Smooth muscle cell (in vitro differentiated cells): ENCODE measurements around the gene CCL26. TPM values are rescaled to one million over a fixed set of nuclear protein-coding genes. Genes with fewer than 3 reads are reported as not detected.

Source experiments
- DNase-seq: peaks from one replicate; lab custom pipeline; 2025; ENCODE audit not compliant: unreplicated experiment; lab: John Stamatoyannopoulos, UW
- H2AFZ ChIP-seq: fragments of 200-600 bp; sonication (generic); 2 replicates; pipeline ENCODE4 v1.6.0; 2016; ENCODE audit warnings: antibody characterized with exemption, low read depth, mild to moderate bottlenecking
- H3F3A ChIP-seq: fragments of 200-600 bp; sonication (generic); 2 replicates; pipeline ENCODE4 v1.6.0; 2017; ENCODE audit warnings: antibody characterized with exemption, low read depth
- H3K27ac ChIP-seq: fragments of 200-600 bp; sonication (generic); 2 replicates; pipeline ENCODE4 v1.5.1; 2016; ENCODE audit warnings: low read depth, mild to moderate bottlenecking
- H3K27me3 ChIP-seq: fragments of 200-600 bp; sonication (generic); 2 replicates; pipeline ENCODE4 v1.6.1; 2016; ENCODE audit warnings: low read depth, mild to moderate bottlenecking
- H3K36me3 ChIP-seq: fragments of 200-600 bp; sonication (generic); 2 replicates; pipeline ENCODE4 v1.5.1; 2016; ENCODE audit warnings: low read depth
- H3K4me1 ChIP-seq: fragments of 200-600 bp; sonication (generic); 2 replicates; pipeline ENCODE4 v1.5.1; 2016; ENCODE audit warnings: low read depth
- H3K4me2 ChIP-seq: fragments of 200-600 bp; sonication (generic); 2 replicates; pipeline ENCODE4 v1.6.0; 2016; ENCODE audit warnings: mild to moderate bottlenecking
- H3K4me3 ChIP-seq: fragments of 200-600 bp; sonication (generic); 2 replicates; pipeline ENCODE4 v1.5.1; 2016; ENCODE audit warnings: mild to moderate bottlenecking
- H3K79me2 ChIP-seq: fragments of 200-600 bp; sonication (generic); 2 replicates; pipeline ENCODE4 v1.6.0; 2016; ENCODE audit warnings: low read depth, mild to moderate bottlenecking
- H3K9ac ChIP-seq: fragments of 200-600 bp; sonication (generic); 2 replicates; pipeline ENCODE4 v1.6.0; 2016; ENCODE audit warnings: low read depth
- H3K9me3 ChIP-seq: fragments of 200-600 bp; sonication (generic); replicated peaks from 2 replicates; pipeline ENCODE4 v1.5.1; 2016; ENCODE audit warnings: low read depth
- H4K20me1 ChIP-seq: fragments of 200-600 bp; sonication (generic); 2 replicates; pipeline ENCODE4 v1.6.0; 2016; ENCODE audit warnings: low read depth
- WGBS: methylation state at CpG from one replicate; pipeline ENCODE4 v1.1.7; 2016; ENCODE audit warnings: low lambda C conversion rate; 5-methylcytosine and 5-hydroxymethylcytosine counted together
- polyA plus RNA-seq: library from polyadenylated mRNA; unstranded; fragments of >200 nt; fragmentation: Nextera tagmentation; extraction: Ambion mirVana; gene quantifications from 2 replicates; pipeline ENCODE4 v1.2.1, GENCODE V29; 2016
- total RNA-seq: library from RNA; depleted of rRNA; stranded (reverse); fragments of >200 nt; gene quantifications from 2 replicates; pipeline ENCODE4 v1.2.3, GENCODE V29; 2014
- TF ChIP-seq, protein P1 (sequence below): fragments of 200-600 bp; sonication (generic); IDR thresholded peaks from 2 replicates; pipeline ENCODE4 v1.5.1; 2017; ENCODE audit warnings: borderline replicate concordance, mild to moderate bottlenecking, antibody characterized with exemption; ENCODE audit not compliant: insufficient read depth, poor library complexity, severe bottlenecking

Gene CCL26
- total and polyA plus RNA-seq, 2 experiments from 2014 or later: 1.2 TPM; not detected in 1

DNA sequence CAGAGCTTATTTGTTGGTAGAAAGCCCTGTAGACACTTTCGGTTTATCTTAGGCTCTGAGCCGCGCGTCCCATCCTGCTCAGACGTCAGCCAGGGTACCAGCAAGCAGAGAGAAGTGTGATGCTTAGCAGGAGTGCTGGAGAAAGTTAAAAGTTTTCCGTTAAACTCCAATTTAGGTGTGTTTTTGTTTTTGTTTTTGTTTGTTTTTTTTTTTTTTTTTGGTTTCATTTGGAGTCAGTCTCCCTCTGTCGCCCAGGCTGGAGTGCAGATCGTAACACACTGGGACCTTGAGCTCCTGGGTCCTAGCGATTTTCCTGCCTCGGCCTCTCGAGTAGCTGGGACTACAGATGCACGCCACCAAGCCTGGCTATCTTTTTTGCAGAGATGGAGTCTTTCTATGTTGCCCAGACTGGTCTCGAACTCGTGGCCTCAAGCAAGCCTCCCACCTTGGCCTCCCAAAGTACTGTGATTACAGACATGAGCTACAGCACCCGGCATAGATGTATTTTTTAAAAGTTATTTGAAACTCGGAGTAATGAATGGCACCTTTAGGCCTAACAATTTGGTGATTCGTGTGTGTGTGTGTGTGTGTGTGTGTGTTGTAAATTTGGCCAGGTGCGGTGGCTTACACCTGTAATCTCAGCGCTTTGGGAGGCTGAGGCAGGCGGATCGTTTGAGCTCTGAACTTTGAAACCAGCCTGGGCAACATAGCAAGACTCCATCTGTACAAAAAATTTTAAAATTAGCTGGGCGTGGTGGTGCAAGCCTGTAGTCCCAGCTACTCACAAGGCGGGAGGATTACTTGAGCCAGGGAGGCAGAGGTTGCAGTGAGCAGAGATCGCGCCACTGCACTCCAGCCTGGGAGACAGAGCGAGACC is 32.0 kb downstream of the CCL26 start:
- Histone ChIP-seq H3K27ac (peak overlapping the region; percentile 9), H3K4me3 (peak overlapping the region; percentile 98), H3K4me1 (no peaks in the 10 kb centered on the region), H3K79me2 (no peaks in the 10 kb centered on the region), H2AFZ (peak overlapping the region; percentile 87), H3K27me3 (peaks cover 3% of the 10 kb centered on the region), H3F3A (peaks cover 14% of the 10 kb centered on the region), H3K9ac (peak overlapping the region; percentile 36), H3K9me3 (no peaks in the 10 kb centered on the region), H4K20me1 (no peaks in the 10 kb centered on the region), H3K4me2 (peak overlapping the region; percentile 86), H3K36me3 (no peaks in the 10 kb centered on the region)
- no peak for DNase-seq
- WGBS: 65% methylated on average over 26 of the region's 26 CpGs
- TF ChIP-seq, protein P1, sequence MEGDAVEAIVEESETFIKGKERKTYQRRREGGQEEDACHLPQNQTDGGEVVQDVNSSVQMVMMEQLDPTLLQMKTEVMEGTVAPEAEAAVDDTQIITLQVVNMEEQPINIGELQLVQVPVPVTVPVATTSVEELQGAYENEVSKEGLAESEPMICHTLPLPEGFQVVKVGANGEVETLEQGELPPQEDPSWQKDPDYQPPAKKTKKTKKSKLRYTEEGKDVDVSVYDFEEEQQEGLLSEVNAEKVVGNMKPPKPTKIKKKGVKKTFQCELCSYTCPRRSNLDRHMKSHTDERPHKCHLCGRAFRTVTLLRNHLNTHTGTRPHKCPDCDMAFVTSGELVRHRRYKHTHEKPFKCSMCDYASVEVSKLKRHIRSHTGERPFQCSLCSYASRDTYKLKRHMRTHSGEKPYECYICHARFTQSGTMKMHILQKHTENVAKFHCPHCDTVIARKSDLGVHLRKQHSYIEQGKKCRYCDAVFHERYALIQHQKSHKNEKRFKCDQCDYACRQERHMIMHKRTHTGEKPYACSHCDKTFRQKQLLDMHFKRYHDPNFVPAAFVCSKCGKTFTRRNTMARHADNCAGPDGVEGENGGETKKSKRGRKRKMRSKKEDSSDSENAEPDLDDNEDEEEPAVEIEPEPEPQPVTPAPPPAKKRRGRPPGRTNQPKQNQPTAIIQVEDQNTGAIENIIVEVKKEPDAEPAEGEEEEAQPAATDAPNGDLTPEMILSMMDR: no peak

GRCh38 chr7:75738975-75739795 is 32.8 kb downstream of the CCL26 start:
- Histone ChIP-seq H4K20me1 (no peaks in the 10 kb centered on the region), H3K4me2 (peak overlapping the region; percentile 99), H3K27ac (peak overlapping the region; percentile 9), H3K4me1 (peaks cover 6% of the 10 kb centered on the region), H3K79me2 (no peaks in the 10 kb centered on the region), H2AFZ (peak overlapping the region; percentile 94), H3K36me3 (no peaks in the 10 kb centered on the region), H3F3A (peaks cover 14% of the 10 kb centered on the region), H3K4me3 (peak overlapping the region; percentile 98), H3K9me3 (no peaks in the 10 kb centered on the region), H3K9ac (peak overlapping the region; percentile 73), H3K27me3 (peaks cover 3% of the 10 kb centered on the region)
- TF ChIP-seq, protein P1: no peak
- peak; percentile 100 for DNase-seq
- under 1% methylated on average over 60 of the region's 89 CpGs for WGBS

DNA sequence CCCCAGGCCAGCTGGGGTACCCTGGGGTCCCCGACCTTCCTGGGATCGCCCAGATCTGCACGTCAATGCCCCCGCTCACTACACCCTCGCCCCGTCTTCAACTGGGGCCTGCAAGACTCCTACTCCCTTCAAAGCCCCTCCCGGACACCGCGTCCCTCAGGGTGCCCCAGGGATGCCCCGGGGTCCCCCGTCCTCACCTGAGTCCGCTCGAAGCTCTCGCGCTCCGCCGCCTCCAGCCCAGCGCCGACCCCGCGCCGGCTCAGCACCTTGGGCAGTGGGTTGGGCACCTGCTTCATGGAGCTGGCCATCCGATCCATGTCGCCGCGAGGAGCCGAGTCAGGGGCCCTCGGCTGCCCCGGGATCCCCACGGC is 33.4 kb downstream of the CCL26 start, which contains the start of gene HIP1:
HIP1 (minus strand) TSS at position 338 of the 371 bp plus-strand sequence; CDS start at position 317, 21 bp downstream.
- H4K20me1 ChIP-seq: no peaks in the 10 kb centered on the region
- H3K27ac ChIP-seq: peak within 1 kb of the TSS; percentile 9
- no peaks in the 10 kb centered on the region for H3K36me3 ChIP-seq
- H3K79me2 ChIP-seq: no peaks in the 10 kb centered on the region
- H3K9ac ChIP-seq: peak within 1 kb of the TSS; percentile 73
- no peaks in the 10 kb centered on the region for H3K9me3 ChIP-seq
- peaks cover 14% of the 10 kb centered on the region for H3F3A ChIP-seq
- peak within 1 kb of the TSS; percentile 99 for H3K4me2 ChIP-seq
- H2AFZ ChIP-seq: peak within 1 kb of the TSS; percentile 94
- under 1% methylated on average over 30 of the region's 30 CpGs for WGBS
- no peak for DNase-seq
- TF ChIP-seq, protein P1: no peak
- peak within 1 kb of the TSS; percentile 98 for H3K4me3 ChIP-seq
- H3K4me1 ChIP-seq: peaks cover 6% of the 10 kb centered on the region
- H3K27me3 ChIP-seq: peaks cover 3% of the 10 kb centered on the region
